ENCODE data around the gene TTC17. TPM values are rescaled to one million over a fixed set of nuclear protein-coding genes. Genes with fewer than 3 reads are reported as not detected.
A peak's percentile ranks its signal among the peaks of the same experiment; 100 is the strongest.

The TTC17 gene
- total RNA-seq, 1 donor from 2014 or later = 53.8 TPM

GRCh38 chr11:43376594-43376993 lies 17.9 kb downstream of the TTC17 start:
- TF ChIP-seq, protein P1, sequence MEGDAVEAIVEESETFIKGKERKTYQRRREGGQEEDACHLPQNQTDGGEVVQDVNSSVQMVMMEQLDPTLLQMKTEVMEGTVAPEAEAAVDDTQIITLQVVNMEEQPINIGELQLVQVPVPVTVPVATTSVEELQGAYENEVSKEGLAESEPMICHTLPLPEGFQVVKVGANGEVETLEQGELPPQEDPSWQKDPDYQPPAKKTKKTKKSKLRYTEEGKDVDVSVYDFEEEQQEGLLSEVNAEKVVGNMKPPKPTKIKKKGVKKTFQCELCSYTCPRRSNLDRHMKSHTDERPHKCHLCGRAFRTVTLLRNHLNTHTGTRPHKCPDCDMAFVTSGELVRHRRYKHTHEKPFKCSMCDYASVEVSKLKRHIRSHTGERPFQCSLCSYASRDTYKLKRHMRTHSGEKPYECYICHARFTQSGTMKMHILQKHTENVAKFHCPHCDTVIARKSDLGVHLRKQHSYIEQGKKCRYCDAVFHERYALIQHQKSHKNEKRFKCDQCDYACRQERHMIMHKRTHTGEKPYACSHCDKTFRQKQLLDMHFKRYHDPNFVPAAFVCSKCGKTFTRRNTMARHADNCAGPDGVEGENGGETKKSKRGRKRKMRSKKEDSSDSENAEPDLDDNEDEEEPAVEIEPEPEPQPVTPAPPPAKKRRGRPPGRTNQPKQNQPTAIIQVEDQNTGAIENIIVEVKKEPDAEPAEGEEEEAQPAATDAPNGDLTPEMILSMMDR (IDR thresholded peaks at IDR 0.05) = no peak
- no peak for DNase-seq (ENCODE audit: low spot score)
- Mint-ChIP-seq H3K4me3 (ENCODE audit: unreplicated experiment) (no peak overlapping the region), H3K27me3 (ENCODE audit: low read depth) (no peaks in the 10 kb centered on the region), H3K27ac (ENCODE audit: unreplicated experiment) (peak overlapping the region; percentile 15), H3K4me1 (ENCODE audit: low read depth) (peaks cover 5% of the 10 kb centered on the region), H3K9me3 (ENCODE audit: low read depth) (no peaks in the 10 kb centered on the region), H3K36me3 (ENCODE audit: low read depth) (peaks cover 7% of the 10 kb centered on the region)

GRCh38 chr11:43377389-43377788 lies 18.7 kb downstream of the TTC17 start:
- TF ChIP-seq, protein P1 (IDR thresholded peaks at IDR 0.05) = no peak
- no peak overlapping the region for H3K4me3 Mint-ChIP-seq (ENCODE audit: unreplicated experiment)
- peaks cover 5% of the 10 kb centered on the region for H3K4me1 Mint-ChIP-seq (ENCODE audit: low read depth)
- H3K9me3 Mint-ChIP-seq (ENCODE audit: low read depth) = no peaks in the 10 kb centered on the region
- H3K27me3 Mint-ChIP-seq (ENCODE audit: low read depth) = no peaks in the 10 kb centered on the region
- H3K36me3 Mint-ChIP-seq (ENCODE audit: low read depth) = peaks cover 11% of the 10 kb centered on the region
- DNase-seq (ENCODE audit: low spot score) = no peak
- no peak overlapping the region for H3K27ac Mint-ChIP-seq (ENCODE audit: unreplicated experiment)

DNA sequence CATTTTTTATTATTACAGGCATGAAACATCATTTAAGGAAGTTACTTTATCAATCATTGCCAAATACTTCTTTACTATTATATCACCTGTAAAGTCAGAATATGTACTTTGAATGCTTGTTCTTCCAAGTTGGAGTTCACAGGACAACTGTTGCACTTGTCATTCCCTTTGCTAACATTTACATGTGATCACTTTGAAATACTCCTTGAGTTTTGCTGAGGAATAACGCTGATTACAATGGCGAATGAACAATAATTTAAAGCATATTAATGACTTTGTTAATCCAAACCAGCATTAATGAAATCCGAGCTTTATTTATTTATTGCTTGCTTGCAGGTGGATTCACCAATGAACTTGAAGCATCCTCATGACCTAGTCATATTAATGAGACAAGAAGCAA lies 20.2 kb downstream of the TTC17 start:
- Mint-ChIP-seq H3K36me3 (ENCODE audit: low read depth) (peaks cover 11% of the 10 kb centered on the region), H3K9me3 (ENCODE audit: low read depth) (no peaks in the 10 kb centered on the region), H3K27ac (ENCODE audit: unreplicated experiment) (no peak overlapping the region), H3K27me3 (ENCODE audit: low read depth) (no peaks in the 10 kb centered on the region), H3K4me1 (ENCODE audit: low read depth) (peaks cover 5% of the 10 kb centered on the region), H3K4me3 (ENCODE audit: unreplicated experiment) (no peak overlapping the region)
- DNase-seq (ENCODE audit: low spot score) = no peak
- TF ChIP-seq, protein P1 (IDR thresholded peaks at IDR 0.05) = no peak

DNA sequence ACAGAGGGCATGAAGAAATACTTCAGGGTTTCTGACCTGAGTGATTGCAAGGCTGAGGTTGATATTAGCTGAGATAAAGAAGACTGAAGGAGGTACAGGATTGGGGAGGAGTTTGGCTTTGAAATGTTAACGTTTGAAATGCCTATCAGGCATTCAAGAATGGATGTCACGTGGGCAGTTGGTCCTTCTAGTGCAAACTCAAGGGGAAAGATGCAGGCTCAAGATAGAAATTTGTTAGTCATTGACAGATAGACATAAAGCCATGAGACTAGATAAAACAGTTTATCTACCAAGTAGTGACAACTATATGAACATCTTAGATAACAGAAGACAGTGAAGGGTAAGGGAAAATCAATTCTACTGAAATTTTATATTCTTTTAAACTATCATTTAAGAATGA lies 23.1 kb downstream of the TTC17 start:
- peaks cover 8% of the 10 kb centered on the region for H3K36me3 Mint-ChIP-seq (ENCODE audit: low read depth)
- no peaks in the 10 kb centered on the region for H3K9me3 Mint-ChIP-seq (ENCODE audit: low read depth)
- no peak overlapping the region for H3K27ac Mint-ChIP-seq (ENCODE audit: unreplicated experiment)
- TF ChIP-seq, protein P1 (IDR thresholded peaks at IDR 0.05) = no peak
- H3K27me3 Mint-ChIP-seq (ENCODE audit: low read depth) = no peaks in the 10 kb centered on the region
- DNase-seq (ENCODE audit: low spot score) = no peak
- H3K4me1 Mint-ChIP-seq (ENCODE audit: low read depth) = no peaks in the 10 kb centered on the region
- H3K4me3 Mint-ChIP-seq (ENCODE audit: unreplicated experiment) = no peak overlapping the region

- H3K4me1 Mint-ChIP-seq (ENCODE audit: low read depth) = no peaks in the 10 kb centered on the region
- DNase-seq (ENCODE audit: low spot score) = no peak
- no peaks in the 10 kb centered on the region for H3K27me3 Mint-ChIP-seq (ENCODE audit: low read depth)
- TF ChIP-seq, protein P1 (IDR thresholded peaks at IDR 0.05) = no peak
- peaks cover 8% of the 10 kb centered on the region for H3K36me3 Mint-ChIP-seq (ENCODE audit: low read depth)
- H3K9me3 Mint-ChIP-seq (ENCODE audit: low read depth) = no peaks in the 10 kb centered on the region
- no peak overlapping the region for H3K27ac Mint-ChIP-seq (ENCODE audit: unreplicated experiment)
- H3K4me3 Mint-ChIP-seq (ENCODE audit: unreplicated experiment) = no peak overlapping the region
Measured at GRCh38 chr11:43382614-43383013, 23.9 kb downstream of the TTC17 start.

Measured in chondrocyte (in vitro differentiated cells).